ENCODE results near the gene SAMSN1.
"Not testable (repeated sequence)": the region's sequence is repeated elsewhere in the genome, so short reads cannot be mapped to it uniquely, and the experiment has no call there.

Gene SAMSN1

GRCh38 chr21:14562959-14563358 is 16.8 kb upstream of the SAMSN1 start:
- DNase-seq = no peak

- no peak for DNase-seq
These were observed 14.4 kb upstream of the SAMSN1 start for GRCh38 chr21:14560555-14560954.

- DNase-seq = no peak
These were observed 14.0 kb upstream of the SAMSN1 start for GRCh38 chr21:14560139-14560538.

- DNase-seq = no peak
These were observed 13.0 kb upstream of the SAMSN1 start for GRCh38 chr21:14559102-14559501.

GRCh38 chr21:14557413-14557812 is 11.3 kb upstream of the SAMSN1 start:
- no peak for DNase-seq

- peak; percentile 52 for DNase-seq
These were observed 8.8 kb upstream of the SAMSN1 start for GRCh38 chr21:14554948-14555347.

- DNase-seq = no peak
These were observed 7.3 kb upstream of the SAMSN1 start for GRCh38 chr21:14553422-14553821.

- no peak for DNase-seq
These were observed 5.6 kb upstream of the SAMSN1 start for GRCh38 chr21:14551741-14552140.

- no peak for DNase-seq
These were observed 4.0 kb upstream of the SAMSN1 start for GRCh38 chr21:14550135-14550534.

GRCh38 chr21:14548779-14549178 is 2.7 kb upstream of the SAMSN1 start:
- DNase-seq = no peak

- no peak for DNase-seq
These were observed 1.9 kb upstream of the SAMSN1 start for GRCh38 chr21:14547834-14548513.

GRCh38 chr21:14546719-14547118 is 604 bp upstream of the SAMSN1 start:
- DNase-seq = not testable (repeated sequence)

GRCh38 chr21:14543983-14544382 is 2.1 kb downstream of the SAMSN1 start:
- no peak for DNase-seq

- DNase-seq = no peak
These were observed 3.5 kb downstream of the SAMSN1 start for GRCh38 chr21:14542638-14543037.

- no peak for DNase-seq
These were observed 4.1 kb downstream of the SAMSN1 start for GRCh38 chr21:14541841-14542490.

- DNase-seq = no peak
These were observed 7.6 kb downstream of the SAMSN1 start for GRCh38 chr21:14538483-14538882.

GRCh38 chr21:14536929-14537328 is 9.2 kb downstream of the SAMSN1 start:
- no peak for DNase-seq

GRCh38 chr21:14535702-14536101 is 10.4 kb downstream of the SAMSN1 start:
- DNase-seq = no peak

- peak; percentile 57 for DNase-seq
These were observed 12.4 kb downstream of the SAMSN1 start for GRCh38 chr21:14533499-14534428.

- DNase-seq = peak; percentile 42
These were observed 14.3 kb downstream of the SAMSN1 start for GRCh38 chr21:14531757-14532316.

GRCh38 chr21:14530592-14530991 is 15.5 kb downstream of the SAMSN1 start:
- no peak for DNase-seq

GRCh38 chr21:14528815-14529214 is 17.3 kb downstream of the SAMSN1 start:
- DNase-seq = no peak
